Myocyte (in vitro differentiated cells): Measurements from ENCODE around the gene GAPDH. TPM values are rescaled to one million over a fixed set of nuclear protein-coding genes. Genes with fewer than 3 reads are reported as not detected.
"Not testable (repeated sequence)": the region's sequence is repeated elsewhere in the genome, so short reads cannot be mapped to it uniquely, and the experiment has no call there.

ENCODE experiments used
- DNase-seq: peaks from one replicate; pipeline ENCODE4 v3.0.0-alpha.2; 2012; ENCODE audit warnings: low read depth
- polyA plus RNA-seq: library from polyadenylated mRNA; unstranded; fragments of >200 nt; gene quantifications from one replicate; pipeline ENCODE4 v1.2.1, GENCODE V29; 2012; ENCODE audit warnings: missing spikeins
- total RNA-seq: library from RNA; depleted of rRNA; stranded (reverse); fragments of >200 nt; gene quantifications from 2 replicates; pipeline ENCODE4 v1.2.3, GENCODE V29; 2014

Gene GAPDH
- 5,449 and 7,261 TPM in 2 replicates for total RNA-seq
- 8,217 TPM for polyA plus RNA-seq

- peak; percentile 98 for DNase-seq
Measured at GRCh38 chr12:6533923-6534694, at the start of gene GAPDH. Gene GAPDH (plus strand): TSS chr12:6534517. CDS start chr12:6534833, 316 bp downstream.

GRCh38 chr12:6488240-6488639 lies 46.1 kb upstream of the GAPDH start:
- DNase-seq: no peak

- DNase-seq: no peak
Measured at GRCh38 chr12:6489449-6489848, 44.9 kb upstream of the GAPDH start.

GRCh38 chr12:6490673-6491072 lies 43.6 kb upstream of the GAPDH start:
- not testable (repeated sequence) for DNase-seq

GRCh38 chr12:6492838-6493496 lies 41.4 kb upstream of the GAPDH start, which contains the start of gene MRPL51:
Gene MRPL51 (minus strand): TSS chr12:6493262. CDS start chr12:6493136, 126 bp downstream.
- peak; percentile 96 for DNase-seq

GRCh38 chr12:6493497-6494257 lies 40.6 kb upstream of the GAPDH start, which contains the start of gene NCAPD2:
Gene NCAPD2 (plus strand): TSS chr12:6494102. CDS start chr12:6495099, 997 bp downstream.
- DNase-seq: peak; percentile 97

GRCh38 chr12:6494258-6494743 lies 40.0 kb upstream of the GAPDH start:
- no peak for DNase-seq

GRCh38 chr12:6494968-6495367 lies 39.3 kb upstream of the GAPDH start:
- DNase-seq: no peak

GRCh38 chr12:6497291-6497690 lies 37.0 kb upstream of the GAPDH start:
- not testable (repeated sequence) for DNase-seq

GRCh38 chr12:6500466-6500865 lies 33.9 kb upstream of the GAPDH start:
- no peak for DNase-seq

GRCh38 chr12:6507102-6507998 lies 27.0 kb upstream of the GAPDH start:
- peak; percentile 5 for DNase-seq

- DNase-seq: no peak
Measured at GRCh38 chr12:6508087-6508486, 26.2 kb upstream of the GAPDH start.

GRCh38 chr12:6520186-6520585 lies 14.1 kb upstream of the GAPDH start:
- DNase-seq: no peak

GRCh38 chr12:6522193-6522592 lies 12.1 kb upstream of the GAPDH start:
- DNase-seq: no peak

- no peak for DNase-seq
Measured at GRCh38 chr12:6523708-6524107, 10.6 kb upstream of the GAPDH start.

- DNase-seq: no peak
Measured at GRCh38 chr12:6524648-6525047, 9.7 kb upstream of the GAPDH start.

GRCh38 chr12:6526201-6526600 lies 8.1 kb upstream of the GAPDH start:
- no peak for DNase-seq

- DNase-seq: no peak
Measured at GRCh38 chr12:6526766-6527525, 7.4 kb upstream of the GAPDH start.

- DNase-seq: no peak
Measured at GRCh38 chr12:6527711-6528110, 6.6 kb upstream of the GAPDH start.
